Endothelial cell of umbilical vein (primary cell): ENCODE measurements around the gene VWA8. TPM values are rescaled to one million over a fixed set of nuclear protein-coding genes. Genes with fewer than 3 reads are reported as not detected.

ENCODE experiments used
- BruUV-seq: library from RNA; stranded (reverse); fragments of 400-500 nt; replicated peaks from 2 replicates; lab custom pipeline; 2021; lab: Mats Ljungman, UMichigan
- CTCF ChIA-PET: fragments of 300-600, 350-600 bp; sonication (Branson Sonifier 250); formaldehyde crosslinking; loops from one replicate; lab custom pipeline; 2021; ENCODE audit warnings: antibody characterized with exemption, inconsistent platforms; lab: Charles Lee
- POLR2A ChIA-PET: fragments of 300-600, 350-600 bp; sonication (Branson Sonifier 250); formaldehyde crosslinking; loops from one replicate; lab custom pipeline; 2021; ENCODE audit warnings: antibody characterized with exemption, inconsistent platforms; lab: Charles Lee
- DNase-seq: peaks from one replicate; pipeline ENCODE4 v3.0.0-alpha.2; 2011; ENCODE audit warnings: low read depth, low spot score
- FAIRE-seq: peaks from 2 replicates; lab custom pipeline; 2011; peaks lifted over from hg19 to GRCh38; lab: Jason Lieb, UNC
- H2AFZ ChIP-seq: 2 replicates; pipeline ENCODE4 v1.6.0; 2012; ENCODE audit warnings: low read depth, low read length, control low read depth, inconsistent platforms
- H3K27ac ChIP-seq: 2 replicates; pipeline ENCODE4 v1.5.1; 2011; ENCODE audit warnings: low read depth, mild to moderate bottlenecking, control low read depth, low read length, moderate library complexity; ENCODE audit not compliant: insufficient read depth
- H3K27me3 ChIP-seq, 2 experiments: 2 replicates each; pipeline versions ENCODE4 v1.6.0 to v1.6.1; 2011; ENCODE audit warnings: low read length in 2 of 2, mixed read lengths in 1 of 2; ENCODE audit not compliant: control insufficient read depth in 2 of 2, insufficient read depth in 2 of 2
- H3K36me3 ChIP-seq, 2 experiments: 2 replicates in 1 of 2; 3 replicates in 1 of 2; pipeline ENCODE4 v1.5.1; 2011; ENCODE audit warnings: low read length in 2 of 2, mild to moderate bottlenecking in 1 of 2, moderate library complexity in 1 of 2; ENCODE audit not compliant: control insufficient read depth in 2 of 2, insufficient read depth in 2 of 2; ENCODE audit errors: extremely low read depth in 1 of 2
- H3K4me1 ChIP-seq: 3 replicates; pipeline ENCODE4 v1.5.1; 2011; ENCODE audit warnings: mild to moderate bottlenecking, low read length; ENCODE audit not compliant: control insufficient read depth, insufficient read depth; ENCODE audit errors: extremely low read depth
- H3K4me2 ChIP-seq: 2 replicates; pipeline ENCODE4 v1.6.1; 2011; ENCODE audit warnings: low read length, control low read depth, mixed read lengths; ENCODE audit not compliant: insufficient read depth
- H3K4me3 ChIP-seq, 3 experiments: fragments of 200-600 bp in 1 of 3; sonication (generic), shearing (Covaris generic) in 1 of 3; replicated peaks in 1 of 3; 2 replicates each; pipeline ENCODE4 v1.5.1; 2011 to 2016; ENCODE audit warnings: control low read depth in 3 of 3, low read length in 3 of 3, mild to moderate bottlenecking in 2 of 3, inconsistent platforms in 1 of 3, low read depth in 1 of 3, moderate library complexity in 1 of 3; ENCODE audit not compliant: insufficient read depth in 1 of 3
- H3K79me2 ChIP-seq: 2 replicates; pipeline ENCODE4 v1.6.0; 2012; ENCODE audit warnings: low read length, inconsistent platforms; ENCODE audit not compliant: control insufficient read depth, insufficient read depth
- H3K9ac ChIP-seq: replicated peaks from 2 replicates; pipeline ENCODE3; 2011; ENCODE audit warnings: low read length, control low read depth; ENCODE audit not compliant: insufficient read depth; ENCODE audit errors: extremely low read depth
- H3K9me1 ChIP-seq: replicated peaks from 3 replicates; pipeline ENCODE4 v1.6.0; 2011; ENCODE audit warnings: mild to moderate bottlenecking, low read length; ENCODE audit not compliant: control insufficient read depth, insufficient read depth; ENCODE audit errors: extremely low read depth
- H3K9me3 ChIP-seq: replicated peaks from 2 replicates; pipeline ENCODE4 v1.5.1; 2012; ENCODE audit warnings: low read length, inconsistent platforms; ENCODE audit not compliant: control insufficient read depth, insufficient read depth
- H4K20me1 ChIP-seq: replicated peaks from 2 replicates; pipeline ENCODE3; 2011; ENCODE audit warnings: mild to moderate bottlenecking, low read length; ENCODE audit not compliant: control insufficient read depth, insufficient read depth; ENCODE audit errors: extremely low read depth
- EZH2 ChIP-seq: IDR thresholded peaks from 2 replicates; pipeline ENCODE4 v1.6.1; 2012; ENCODE audit warnings: borderline replicate concordance, low read depth, mild to moderate bottlenecking, moderate library complexity, low read length, inconsistent platforms; ENCODE audit not compliant: severe bottlenecking
- FOS ChIP-seq: IDR thresholded peaks from 2 replicates; pipeline ENCODE4 v1.6.1; 2011; ENCODE audit warnings: mild to moderate bottlenecking, low read length, moderate library complexity, borderline replicate concordance; ENCODE audit not compliant: insufficient read depth
- GATA2 ChIP-seq: IDR thresholded peaks from 2 replicates; pipeline ENCODE4 v1.7.0; 2011; ENCODE audit warnings: low read depth, mild to moderate bottlenecking, moderate library complexity, mixed read lengths, low read length; ENCODE audit not compliant: insufficient read length, insufficient read depth
- JUN ChIP-seq: IDR thresholded peaks from 2 replicates; pipeline ENCODE4 v1.6.1; 2011; ENCODE audit warnings: borderline replicate concordance, low read depth; ENCODE audit not compliant: insufficient read length, insufficient read depth
- MYC ChIP-seq: IDR thresholded peaks from one replicate; pipeline ENCODE4 v1.6.1; 2011; ENCODE audit warnings: mild to moderate bottlenecking, low read depth, low read length
- POLR2A ChIP-seq: IDR thresholded peaks from 2 replicates; pipeline ENCODE4 v1.6.1; 2012; ENCODE audit warnings: low read depth, mild to moderate bottlenecking, control low read depth, low read length
- POLR2AphosphoS5 ChIP-seq: IDR thresholded peaks from 2 replicates; pipeline ENCODE4 v1.6.1; 2012; ENCODE audit warnings: low read depth, mild to moderate bottlenecking, control low read depth, low read length, moderate library complexity; ENCODE audit not compliant: insufficient read depth
- dilution Hi-C: fragments of 300-500 bp; cut with MboI; formaldehyde crosslinking; loops from one replicate; pipeline ENCODE4 v1.15.0; 2019; ENCODE audit warnings: low sequenced_read_pairs; ENCODE audit not compliant: extremely low pct_ligation_motif_present
- intact Hi-C: fragments of 100-400 bp; cut with micrococcal nuclease; formaldehyde crosslinking; loops from one replicate; pipeline ENCODE4 v1.10.0; 2022
- polyA plus RNA-seq, 4 experiments: library from polyadenylated mRNA; depleted of rRNA in 3 of 4; stranded (reverse) in 3 of 4; unstranded in 1 of 4; fragments of >200 nt; gene quantifications; 2 replicates each; pipeline versions ENCODE4 v1.2.1 to v1.2.3, GENCODE V29; 2011 to 2012; ENCODE audit warnings: missing spikeins in 1 of 4
- total RNA-seq: library from RNA; stranded (reverse); gene quantifications from 2 replicates; pipeline ENCODE4 v1.2.3, GENCODE V29; 2021
- TF ChIP-seq, protein P1 (sequence below): IDR thresholded peaks from 2 replicates; pipeline ENCODE4 v1.6.1; 2011; ENCODE audit not compliant: insufficient read depth, insufficient read length
- TF ChIP-seq, protein P2 (sequence below), 2 donors: IDR thresholded peaks; 1 replicate in 1 of 2; 2 replicates in 1 of 2; pipeline ENCODE4 v1.5.1; 2011; ENCODE audit warnings: low read length in 2 of 2, mild to moderate bottlenecking in 2 of 2, moderate library complexity in 2 of 2, control low read depth in 1 of 2, inconsistent platforms in 1 of 2, low read depth in 1 of 2; ENCODE audit not compliant: insufficient read depth in 1 of 2; ENCODE audit errors: extremely low read depth in 1 of 2

VWA8 gene
- total and polyA plus RNA-seq, 2 donors (not counting 3 experiments of a cell fraction or from before 2014, with no cell fraction given) = 2.9 to 11.3 TPM

DNA sequence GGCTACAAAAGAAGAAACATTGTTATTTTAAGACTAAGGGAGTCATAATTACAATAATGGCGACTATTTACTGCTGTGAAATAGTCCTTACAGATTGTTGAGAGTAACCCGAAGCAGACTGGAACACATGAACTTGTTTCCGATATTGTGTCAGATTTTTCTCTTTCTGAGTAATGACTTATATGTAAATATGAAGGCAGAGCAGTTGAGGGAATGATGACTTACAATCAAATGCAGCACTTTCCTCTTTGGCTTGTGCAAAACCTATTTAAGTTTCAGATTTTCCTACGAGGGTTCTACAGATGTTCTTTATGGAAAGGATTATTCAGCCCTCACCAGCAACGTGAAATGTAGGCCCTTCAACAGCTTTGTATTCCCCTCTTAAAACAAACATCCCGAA, 304.9 kb downstream of the VWA8 start:
- DNase-seq (no peak), FAIRE-seq (no peak)
- no TSS peak for BruUV-seq
- Histone ChIP-seq H3K4me2 (no peak overlapping the region), H3K27ac (no peak overlapping the region), H3K9me3 (no peaks in the 10 kb centered on the region), H3K9ac (no peak overlapping the region), H3K4me1 (peaks cover 6% of the 10 kb centered on the region), H3K36me3 (no peaks in the 10 kb centered on the region), H3K27me3 (no peaks in the 10 kb centered on the region), H3K9me1 (no peaks in the 10 kb centered on the region), H3K4me3 (no peak overlapping the region), H3K79me2 (no peaks in the 10 kb centered on the region), H4K20me1 (no peaks in the 10 kb centered on the region), H2AFZ (no peak overlapping the region)
- POLR2A ChIA-PET = no interaction called here
- dilution Hi-C loops = loop anchor here (25.0 kb wide), 1 partner anchor 456 kb away; no protein-coding TSS in a partner anchor
- CTCF ChIA-PET = interaction anchor here (1.2 to 1.8 kb wide), 5 partner anchors 9 to 560 kb away, joined by 4 to 6 read pairs (median 5); no protein-coding TSS in a partner anchor
- TF ChIP-seq JUN (no peak), GATA2 (no peak), POLR2A (no peak), POLR2AphosphoS5 (no peak), FOS (no peak), MYC (no peak), EZH2 (no peak)
- TF ChIP-seq, protein P1, sequence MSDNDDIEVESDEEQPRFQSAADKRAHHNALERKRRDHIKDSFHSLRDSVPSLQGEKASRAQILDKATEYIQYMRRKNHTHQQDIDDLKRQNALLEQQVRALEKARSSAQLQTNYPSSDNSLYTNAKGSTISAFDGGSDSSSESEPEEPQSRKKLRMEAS = no peak
- TF ChIP-seq, protein P2, sequence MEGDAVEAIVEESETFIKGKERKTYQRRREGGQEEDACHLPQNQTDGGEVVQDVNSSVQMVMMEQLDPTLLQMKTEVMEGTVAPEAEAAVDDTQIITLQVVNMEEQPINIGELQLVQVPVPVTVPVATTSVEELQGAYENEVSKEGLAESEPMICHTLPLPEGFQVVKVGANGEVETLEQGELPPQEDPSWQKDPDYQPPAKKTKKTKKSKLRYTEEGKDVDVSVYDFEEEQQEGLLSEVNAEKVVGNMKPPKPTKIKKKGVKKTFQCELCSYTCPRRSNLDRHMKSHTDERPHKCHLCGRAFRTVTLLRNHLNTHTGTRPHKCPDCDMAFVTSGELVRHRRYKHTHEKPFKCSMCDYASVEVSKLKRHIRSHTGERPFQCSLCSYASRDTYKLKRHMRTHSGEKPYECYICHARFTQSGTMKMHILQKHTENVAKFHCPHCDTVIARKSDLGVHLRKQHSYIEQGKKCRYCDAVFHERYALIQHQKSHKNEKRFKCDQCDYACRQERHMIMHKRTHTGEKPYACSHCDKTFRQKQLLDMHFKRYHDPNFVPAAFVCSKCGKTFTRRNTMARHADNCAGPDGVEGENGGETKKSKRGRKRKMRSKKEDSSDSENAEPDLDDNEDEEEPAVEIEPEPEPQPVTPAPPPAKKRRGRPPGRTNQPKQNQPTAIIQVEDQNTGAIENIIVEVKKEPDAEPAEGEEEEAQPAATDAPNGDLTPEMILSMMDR (IDR thresholded peaks at IDR 0.05; ENCODE audit: extremely low read depth in 1 of 2, insufficient read depth in 1 of 2, low read depth in 1 of 2, low read length in 2 of 2) = no peak
- intact Hi-C loops = no loop called here
